Activated CD4-positive, alpha-beta T cell treated with anti-CD3 and anti-CD28 coated beads for 24 hours (primary cell): ENCODE measurements around the gene PLEKHN1.

Source experiments
- DNase-seq, 2 donors: peaks; one replicate each; pipeline ENCODE4 v3.0.0-alpha.2; 2020; ENCODE audit warnings: low read depth in 2 of 2

Gene PLEKHN1

GRCh38 chr1:930633-931138 lies 35.6 kb upstream of the PLEKHN1 start:
- no peak for DNase-seq

- no peak for DNase-seq
These were observed 34.7 kb upstream of the PLEKHN1 start for GRCh38 chr1:931380-932172.

- no peak for DNase-seq
These were observed 34.1 kb upstream of the PLEKHN1 start for GRCh38 chr1:932173-932510.

- no peak for DNase-seq
These were observed 33.3 kb upstream of the PLEKHN1 start for GRCh38 chr1:932776-933602.

- no peak for DNase-seq
These were observed 32.7 kb upstream of the PLEKHN1 start for GRCh38 chr1:933603-933940.

GRCh38 chr1:934991-935750 lies 31.1 kb upstream of the PLEKHN1 start:
- DNase-seq = no peak

- no peak for DNase-seq
These were observed 30.5 kb upstream of the PLEKHN1 start for GRCh38 chr1:935751-936231.

- DNase-seq = no peak
These were observed 29.7 kb upstream of the PLEKHN1 start for GRCh38 chr1:936348-937264.

GRCh38 chr1:937521-937920 lies 28.8 kb upstream of the PLEKHN1 start:
- no peak for DNase-seq

- DNase-seq = no peak
These were observed 28.1 kb upstream of the PLEKHN1 start for GRCh38 chr1:938088-938683.

- DNase-seq = no peak
These were observed 27.4 kb upstream of the PLEKHN1 start for GRCh38 chr1:938711-939489.

- DNase-seq = no peak
These were observed 26.7 kb upstream of the PLEKHN1 start for GRCh38 chr1:939511-940106.

- DNase-seq = no peak
These were observed 25.9 kb upstream of the PLEKHN1 start for GRCh38 chr1:940107-941014.

GRCh38 chr1:941015-941587 lies 25.2 kb upstream of the PLEKHN1 start:
- no peak for DNase-seq

- DNase-seq = no peak
These were observed 24.5 kb upstream of the PLEKHN1 start for GRCh38 chr1:941588-942383.

GRCh38 chr1:942411-942821 lies 23.9 kb upstream of the PLEKHN1 start:
- DNase-seq = no peak

- no peak for DNase-seq
These were observed 23.3 kb upstream of the PLEKHN1 start for GRCh38 chr1:942864-943533.
